Vagina (tissue), 2 donors: Measurements from ENCODE around the gene RIC1.

Experiments used
- CTCF ChIP-seq, 3 experiments: fragments of 450-650 bp in 2 of 3; fragments of 200-600 bp in 1 of 3; sonication (generic) in 1 of 3; IDR thresholded peaks; one replicate each; pipeline ENCODE4 v1.5.1; 2017 to 2019; ENCODE audit warnings: antibody characterized with exemption in 3 of 3, mild to moderate bottlenecking in 2 of 3, moderate library complexity in 2 of 3
- POLR2A ChIP-seq, 2 donors: fragments of 450-650 bp; IDR thresholded peaks; one replicate each; pipeline ENCODE4 v1.6.1; 2017; ENCODE audit warnings: antibody characterized with exemption in 2 of 2, mild to moderate bottlenecking in 2 of 2, moderate library complexity in 2 of 2
- POLR2AphosphoS5 ChIP-seq, 2 donors: sonication (generic); formaldehyde crosslinking; IDR thresholded peaks; one replicate each; pipeline ENCODE4 v1.9.0; 2017; ENCODE audit warnings: antibody characterized with exemption in 2 of 2, mild to moderate bottlenecking in 2 of 2, low read depth in 1 of 2; ENCODE audit not compliant: insufficient read depth in 1 of 2

GRCh38 chr9:5620494-5620893 lies 8.4 kb upstream of the RIC1 start:
- TF ChIP-seq POLR2AphosphoS5 (IDR thresholded peaks at IDR 0.05; ENCODE audit: insufficient read depth in 1 of 2, low read depth in 1 of 2) (no peak), POLR2A (IDR thresholded peaks at IDR 0.05) (no peak), CTCF (IDR thresholded peaks at IDR 0.05) (no peak)
